Epithelial cell of esophagus (primary cell): Measurements from ENCODE around the gene AHNAK.
"Not testable (repeated sequence)": the region's sequence is repeated elsewhere in the genome, so short reads cannot be mapped to it uniquely, and the experiment has no call there.

ENCODE experiments used
- DNase-seq: peaks from one replicate; pipeline ENCODE4 v3.0.0; 2010; ENCODE audit warnings: low read depth
- H3K4me3 ChIP-seq: 2 replicates; pipeline ENCODE4 v1.5.1; 2011; ENCODE audit warnings: mild to moderate bottlenecking, low read length, control low read depth
- TF ChIP-seq, protein P1 (sequence below): IDR thresholded peaks from 2 replicates; pipeline ENCODE4 v1.5.1; 2011; ENCODE audit warnings: low read depth, mild to moderate bottlenecking, low read length, control low read depth, inconsistent platforms; ENCODE audit not compliant: insufficient read depth; ENCODE audit errors: missing control alignments

The AHNAK gene

GRCh38 chr11:62569611-62570010, 23.0 kb upstream of the AHNAK start:
- TF ChIP-seq, protein P1, sequence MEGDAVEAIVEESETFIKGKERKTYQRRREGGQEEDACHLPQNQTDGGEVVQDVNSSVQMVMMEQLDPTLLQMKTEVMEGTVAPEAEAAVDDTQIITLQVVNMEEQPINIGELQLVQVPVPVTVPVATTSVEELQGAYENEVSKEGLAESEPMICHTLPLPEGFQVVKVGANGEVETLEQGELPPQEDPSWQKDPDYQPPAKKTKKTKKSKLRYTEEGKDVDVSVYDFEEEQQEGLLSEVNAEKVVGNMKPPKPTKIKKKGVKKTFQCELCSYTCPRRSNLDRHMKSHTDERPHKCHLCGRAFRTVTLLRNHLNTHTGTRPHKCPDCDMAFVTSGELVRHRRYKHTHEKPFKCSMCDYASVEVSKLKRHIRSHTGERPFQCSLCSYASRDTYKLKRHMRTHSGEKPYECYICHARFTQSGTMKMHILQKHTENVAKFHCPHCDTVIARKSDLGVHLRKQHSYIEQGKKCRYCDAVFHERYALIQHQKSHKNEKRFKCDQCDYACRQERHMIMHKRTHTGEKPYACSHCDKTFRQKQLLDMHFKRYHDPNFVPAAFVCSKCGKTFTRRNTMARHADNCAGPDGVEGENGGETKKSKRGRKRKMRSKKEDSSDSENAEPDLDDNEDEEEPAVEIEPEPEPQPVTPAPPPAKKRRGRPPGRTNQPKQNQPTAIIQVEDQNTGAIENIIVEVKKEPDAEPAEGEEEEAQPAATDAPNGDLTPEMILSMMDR = no peak
- DNase-seq = no peak
- H3K4me3 ChIP-seq = no peak overlapping the region

- DNase-seq = no peak
- no peak overlapping the region for H3K4me3 ChIP-seq
- TF ChIP-seq, protein P1 = no peak
Measured at GRCh38 chr11:62567018-62567633, 20.5 kb upstream of the AHNAK start.

GRCh38 chr11:62566247-62566646, 19.6 kb upstream of the AHNAK start:
- no peak overlapping the region for H3K4me3 ChIP-seq
- DNase-seq = no peak
- TF ChIP-seq, protein P1 = no peak

DNA sequence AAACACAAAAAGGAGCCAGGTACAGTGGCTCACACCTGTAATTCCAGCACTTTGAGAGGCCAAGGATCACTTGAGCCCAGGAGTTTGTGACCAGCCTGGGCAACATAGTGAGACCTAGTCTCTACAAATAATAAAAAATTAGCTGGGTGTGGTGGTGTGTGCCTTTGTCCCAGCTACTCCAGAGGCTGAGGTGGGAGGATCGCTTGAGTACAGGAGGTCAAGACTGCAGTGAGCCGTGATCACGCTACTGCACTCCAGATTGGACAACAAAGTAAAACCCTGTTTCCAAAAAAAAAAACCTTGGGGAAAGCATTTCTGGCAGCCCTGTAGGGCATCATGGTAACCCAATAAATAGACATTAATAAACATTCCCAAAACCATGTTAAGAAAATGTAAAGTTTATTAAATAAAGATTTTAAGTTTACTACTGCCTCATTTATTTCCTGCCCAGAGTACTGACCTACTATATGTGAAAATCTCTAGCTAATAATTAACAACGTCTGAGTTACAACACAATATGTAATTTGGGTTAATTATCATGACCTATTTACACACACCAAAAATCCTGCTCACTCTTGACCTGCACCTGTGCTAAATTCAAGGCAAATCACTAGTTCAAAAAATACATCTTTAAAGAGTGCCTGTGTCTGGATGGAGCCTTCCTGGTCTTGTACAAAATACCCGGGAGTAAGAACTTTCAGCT, 18.6 kb upstream of the AHNAK start:
- H3K4me3 ChIP-seq = no peak overlapping the region
- TF ChIP-seq, protein P1 = no peak
- DNase-seq = no peak

DNA sequence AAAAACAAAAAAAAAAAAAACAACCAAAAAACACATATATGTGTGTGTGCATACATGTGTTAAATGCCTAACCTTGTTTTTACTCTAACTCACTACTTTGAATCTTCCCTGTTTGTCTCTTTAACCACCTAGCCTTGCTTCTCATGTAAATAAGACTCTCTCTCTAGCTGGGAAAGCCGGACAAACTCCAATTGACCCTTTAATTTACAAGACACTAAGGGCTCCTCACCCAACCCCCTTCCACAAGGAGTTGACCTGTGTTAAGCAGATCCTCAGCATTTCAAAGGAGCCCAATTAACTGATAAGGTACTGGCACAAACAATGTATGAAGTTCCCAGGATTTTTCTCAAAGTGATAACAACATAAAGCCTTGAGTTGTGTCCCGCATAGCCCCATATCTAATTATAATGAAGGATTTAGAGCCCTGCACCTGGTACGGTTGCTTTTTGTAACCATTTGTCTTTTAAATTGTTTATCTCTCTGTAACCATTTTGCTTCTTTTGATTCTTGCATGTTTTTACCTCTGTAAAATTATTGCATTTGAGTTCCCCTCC, 15.1 kb upstream of the AHNAK start:
- DNase-seq, H3K4me3 ChIP-seq: not testable (repeated sequence)

GRCh38 chr11:62560566-62561103, 14.0 kb upstream of the AHNAK start:
- H3K4me3 ChIP-seq = no peak overlapping the region
- peak; percentile 99 for DNase-seq
- TF ChIP-seq, protein P1 = peak; percentile 94

GRCh38 chr11:62559626-62560025, 13.0 kb upstream of the AHNAK start:
- DNase-seq, H3K4me3 ChIP-seq: not testable (repeated sequence)

- H3K4me3 ChIP-seq = no peak overlapping the region
- DNase-seq = no peak
- TF ChIP-seq, protein P1 = no peak
Measured at GRCh38 chr11:62559204-62559603, 12.6 kb upstream of the AHNAK start.
